ENCODE data around the gene ZNF324.
"Not testable (repeated sequence)": the region's sequence is repeated elsewhere in the genome, so short reads cannot be mapped to it uniquely, and the experiment has no call there.

The ZNF324 gene

GRCh38 chr19:58500242-58500641 is 33.4 kb downstream of the ZNF324 start:
- DNase-seq, result no peak

- DNase-seq, result not testable (repeated sequence)
Measured at GRCh38 chr19:58507602-58508223, 40.8 kb downstream of the ZNF324 start.

GRCh38 chr19:58509731-58510083 is 42.8 kb downstream of the ZNF324 start:
- no peak for DNase-seq

- DNase-seq, result no peak
Measured at GRCh38 chr19:58510084-58510862, 43.4 kb downstream of the ZNF324 start.

GRCh38 chr19:58511353-58512208 is 44.7 kb downstream of the ZNF324 start, which contains the start of gene SLC27A5:
Gene SLC27A5 (minus strand): TSS chr19:58511992. CDS start chr19:58511955, 37 bp downstream.
- DNase-seq, result no peak

GRCh38 chr19:58513213-58513693 is 46.4 kb downstream of the ZNF324 start:
- no peak for DNase-seq

GRCh38 chr19:58513694-58514563 is 47.0 kb downstream of the ZNF324 start:
- peak; percentile 87 for DNase-seq

GRCh38 chr19:58514564-58515022 is 47.7 kb downstream of the ZNF324 start:
- DNase-seq, result no peak

- no peak for DNase-seq
Measured at GRCh38 chr19:58515259-58515658, 48.4 kb downstream of the ZNF324 start.

- no peak for DNase-seq
Measured at GRCh38 chr19:58516246-58516836, 49.5 kb downstream of the ZNF324 start.

- no peak for DNase-seq
Measured at GRCh38 chr19:58516964-58517833, 50.3 kb downstream of the ZNF324 start.

GRCh38 chr19:58518256-58519086 is 51.6 kb downstream of the ZNF324 start:
- no peak for DNase-seq

- DNase-seq, result peak; percentile 79
Measured at GRCh38 chr19:58519087-58519354, 52.1 kb downstream of the ZNF324 start.

- DNase-seq, result peak; percentile 98
Measured at GRCh38 chr19:58519355-58520256, 52.7 kb downstream of the ZNF324 start, which contains the start of gene ZBTB45. Gene ZBTB45 (minus strand): TSS chr19:58519810. CDS start chr19:58517673, 2,137 bp downstream.

GRCh38 chr19:58520257-58520599 is 53.3 kb downstream of the ZNF324 start:
- DNase-seq, result no peak

- no peak for DNase-seq
Measured at GRCh38 chr19:58521651-58522050, 54.8 kb downstream of the ZNF324 start.

- no peak for DNase-seq
Measured at GRCh38 chr19:58522709-58523108, 55.8 kb downstream of the ZNF324 start.
